IMR-90 (cell line): Measurements from ENCODE around the gene ROCK2. TPM values are rescaled to one million over a fixed set of nuclear protein-coding genes. Genes with fewer than 3 reads are reported as not detected.

Experiments used
- ATAC-seq: fragments of 200-7000 bp; cut with Tn5 transposase; 2 replicates; pipeline ENCODE4 v1.9.1; 2020; ENCODE audit warnings: low read depth, mild to moderate bottlenecking, moderate library complexity
- BruUV-seq: library from RNA; stranded (reverse); fragments of 400-500 nt; replicated peaks from 2 replicates; lab custom pipeline; 2021; lab: Mats Ljungman, UMichigan
- CTCF ChIA-PET: fragments of 300-600 bp; formaldehyde crosslinking; extraction: SDS; loops from one replicate; lab custom pipeline; 2021; ENCODE audit warnings: antibody characterized with exemption; lab: Yijun Ruan, JAX
- POLR2A ChIA-PET: fragments of 300-600 bp; sonication (Branson Sonifier 250); formaldehyde crosslinking; loops from one replicate; lab custom pipeline; 2022; ENCODE audit warnings: antibody characterized with exemption; ENCODE audit not compliant: unreplicated experiment; lab: Charles Lee
- DNase-seq: peaks from one replicate; pipeline ENCODE4 v3.0.0; 2013
- H2AFZ ChIP-seq: replicated peaks from 2 replicates; pipeline ENCODE3; 2013; ENCODE audit warnings: low read length, mild to moderate bottlenecking; ENCODE audit not compliant: poor library complexity
- H2AK5ac ChIP-seq: 2 replicates; pipeline ENCODE4 v1.6.1; 2013; ENCODE audit warnings: low read depth, low read length, inconsistent platforms
- H2AK9ac ChIP-seq: replicated peaks from 2 replicates; pipeline ENCODE3; 2013; ENCODE audit warnings: mild to moderate bottlenecking, low read depth, low read length, moderate library complexity; ENCODE audit not compliant: poor library complexity
- H2BK120ac ChIP-seq: 2 replicates; pipeline ENCODE4 v1.6.1; 2013; ENCODE audit warnings: low read depth, low read length, inconsistent platforms
- H2BK15ac ChIP-seq: 3 replicates; pipeline ENCODE4 v1.6.1; 2013; ENCODE audit warnings: low read depth, low read length, inconsistent platforms
- H2BK20ac ChIP-seq: 2 replicates; pipeline ENCODE4 v1.6.1; 2013; ENCODE audit warnings: low read depth, mild to moderate bottlenecking, inconsistent platforms, low read length, moderate library complexity
- H2BK5ac ChIP-seq: 2 replicates; pipeline ENCODE4 v1.6.1; 2013; ENCODE audit warnings: mild to moderate bottlenecking, low read depth, low read length, inconsistent platforms; ENCODE audit not compliant: poor library complexity, severe bottlenecking
- H3K14ac ChIP-seq: replicated peaks from 2 replicates; pipeline ENCODE4 v1.6.1; 2013; ENCODE audit warnings: low read depth, low read length, inconsistent platforms
- H3K18ac ChIP-seq: 2 replicates; pipeline ENCODE4 v1.6.1; 2013; ENCODE audit warnings: low read depth, low read length, control low read depth
- H3K23ac ChIP-seq: 2 replicates; pipeline ENCODE4 v1.6.1; 2013; ENCODE audit warnings: low read depth, low read length, inconsistent platforms
- H3K27ac ChIP-seq: 2 replicates; pipeline ENCODE4 v1.5.1; 2013; ENCODE audit warnings: mild to moderate bottlenecking, control low read depth, low read length; ENCODE audit not compliant: insufficient read depth
- H3K27me3 ChIP-seq: 2 replicates; pipeline ENCODE4 v1.6.1; 2013; ENCODE audit warnings: low read length; ENCODE audit not compliant: control insufficient read depth, insufficient read depth
- H3K36me3 ChIP-seq: 2 replicates; pipeline ENCODE4 v1.6.1; 2013; ENCODE audit warnings: low read length, mixed read lengths; ENCODE audit not compliant: control insufficient read depth, insufficient read depth
- H3K4ac ChIP-seq: 2 replicates; pipeline ENCODE4 v1.6.1; 2013; ENCODE audit warnings: low read depth, low read length, inconsistent platforms
- H3K4me1 ChIP-seq: 2 replicates; pipeline ENCODE4 v1.6.1; 2013; ENCODE audit warnings: low read length, mixed read lengths; ENCODE audit not compliant: control insufficient read depth, insufficient read depth
- H3K4me2 ChIP-seq: 2 replicates; pipeline ENCODE4 v1.6.1; 2013; ENCODE audit warnings: low read depth, mild to moderate bottlenecking, control low read depth, low read length, moderate library complexity
- H3K4me3 ChIP-seq: 2 replicates; pipeline ENCODE4 v1.5.1; 2013; ENCODE audit warnings: low read depth, mild to moderate bottlenecking, control low read depth, low read length, moderate library complexity; ENCODE audit not compliant: insufficient read depth
- H3K56ac ChIP-seq: 2 replicates; pipeline ENCODE4 v1.6.1; 2013; ENCODE audit warnings: low read length, inconsistent platforms; ENCODE audit not compliant: insufficient read depth; ENCODE audit errors: extremely low read depth
- H3K79me1 ChIP-seq, 2 experiments: 2 replicates each; pipeline ENCODE4 v1.6.1; 2013; ENCODE audit warnings: low read length in 2 of 2, inconsistent platforms in 1 of 2, low read depth in 1 of 2
- H3K9ac ChIP-seq: 2 replicates; pipeline ENCODE4 v1.6.1; 2013; ENCODE audit warnings: low read depth, low read length, control low read depth
- H3K9me1 ChIP-seq: 2 replicates; pipeline ENCODE4 v1.6.1; 2013; ENCODE audit warnings: low read length, inconsistent platforms; ENCODE audit not compliant: insufficient read depth
- H3K9me3 ChIP-seq: 2 replicates; pipeline ENCODE4 v1.6.1; 2013; ENCODE audit warnings: low read length; ENCODE audit not compliant: control insufficient read depth, insufficient read depth
- H4K20me1 ChIP-seq: 2 replicates; pipeline ENCODE4 v1.6.1; 2013; ENCODE audit warnings: low read length, inconsistent platforms; ENCODE audit not compliant: insufficient read depth
- H4K5ac ChIP-seq: 2 replicates; pipeline ENCODE4 v1.6.1; 2013; ENCODE audit warnings: mild to moderate bottlenecking, low read depth, low read length, control low read depth
- H4K8ac ChIP-seq, 2 experiments: 2 replicates each; pipeline ENCODE4 v1.6.1; 2013; ENCODE audit warnings: low read depth in 2 of 2, low read length in 2 of 2, control low read depth in 1 of 2, inconsistent platforms in 1 of 2
- H4K91ac ChIP-seq: 2 replicates; pipeline ENCODE4 v1.6.1; 2013; ENCODE audit warnings: low read depth, low read length, inconsistent platforms; ENCODE audit not compliant: insufficient read depth
- BHLHE40 ChIP-seq: fragments of 150-350 bp; IDR thresholded peaks from 2 replicates; pipeline ENCODE4 v1.6.1; 2016; ENCODE audit warnings: mild to moderate bottlenecking, low read depth, low read length
- CEBPB ChIP-seq: IDR thresholded peaks from 2 replicates; pipeline ENCODE4 v1.6.1; 2012; ENCODE audit warnings: low read depth, low read length, improper control_type of control experiment
- CHD1 ChIP-seq: IDR thresholded peaks from 2 replicates; pipeline ENCODE4 v1.6.1; 2012; ENCODE audit warnings: low read depth, low read length, improper control_type of control experiment
- CTCF ChIP-seq: conservative IDR thresholded peaks from 2 replicates; pipeline ENCODE4 v1.5.1; 2012; ENCODE audit warnings: mild to moderate bottlenecking, low read depth, low read length, improper control_type of control experiment
- FOS ChIP-seq: fragments of 150-350 bp; IDR thresholded peaks from 2 replicates; pipeline ENCODE4 v1.6.1; 2016; ENCODE audit warnings: low read depth, low read length
- MAFK ChIP-seq: IDR thresholded peaks from 2 replicates; pipeline ENCODE4 v1.6.1; 2012; ENCODE audit warnings: low read depth, low read length, improper control_type of control experiment
- MAZ ChIP-seq: IDR thresholded peaks from 2 replicates; pipeline ENCODE4 v1.6.1; 2012; ENCODE audit warnings: low read depth, mild to moderate bottlenecking, low read length, improper control_type of control experiment, moderate library complexity, borderline replicate concordance
- MXI1 ChIP-seq: IDR thresholded peaks from 2 replicates; pipeline ENCODE4 v1.6.1; 2012; ENCODE audit warnings: low read depth, mild to moderate bottlenecking, low read length, moderate library complexity, borderline replicate concordance
- RAD21 ChIP-seq: IDR thresholded peaks from 2 replicates; pipeline ENCODE4 v1.6.1; 2012; ENCODE audit warnings: low read length, improper control_type of control experiment
- RCOR1 ChIP-seq: IDR thresholded peaks from 2 replicates; pipeline ENCODE4 v1.6.1; 2012; ENCODE audit warnings: mild to moderate bottlenecking, low read length, improper control_type of control experiment; ENCODE audit not compliant: insufficient replicate concordance
- WGBS, 2 experiments: methylation state at CpG; one replicate each; pipeline versions ENCODE4 v1.1.5 to v1.1.7; 2013; ENCODE audit warnings: missing lambda C conversion rate in 2 of 2; ENCODE audit not compliant: insufficient read length in 1 of 2; ENCODE audit errors: extremely low coverage in 2 of 2; 5-methylcytosine and 5-hydroxymethylcytosine counted together
- dilution Hi-C: fragments of 300-500 bp; cut with HindIII; formaldehyde crosslinking; loops from one replicate; pipeline ENCODE4 v1.14.3; 2018; ENCODE audit warnings: low sequenced_read_pairs; ENCODE audit not compliant: unreplicated experiment
- in situ Hi-C: fragments of 300-500 bp; cut with MboI; formaldehyde crosslinking; loops from 3 replicates; pipeline ENCODE4 v1.14.3; 2019; ENCODE audit warnings: low sequenced_read_pairs, inconsistent platforms, mixed read lengths
- intact Hi-C: fragments of 100-400 bp; cut with micrococcal nuclease; formaldehyde crosslinking; loops from 2 replicates; pipeline ENCODE4 v1.10.0; 2022
- polyA plus RNA-seq, 3 experiments: library from polyadenylated mRNA; depleted of rRNA; stranded (reverse); fragments of >200 nt; gene quantifications; 2 replicates each; pipeline ENCODE4 v1.2.3, GENCODE V29; 2012; ENCODE audit warnings: low replicate concordance in 1 of 3
- total RNA-seq: library from RNA; depleted of rRNA; stranded (reverse); fragments of >200 nt; gene quantifications from 2 replicates; pipeline ENCODE4 v1.2.3, GENCODE V29; 2012
- TF ChIP-seq, protein P1 (sequence below): fragments of 150-350 bp; IDR thresholded peaks from 2 replicates; pipeline ENCODE4 v1.6.1; 2016; ENCODE audit warnings: low read depth, mild to moderate bottlenecking, low read length, moderate library complexity, borderline replicate concordance
- TF ChIP-seq, protein P2 (sequence below): fragments of 150-350 bp; IDR thresholded peaks from 2 replicates; pipeline ENCODE4 v1.6.1; 2017; ENCODE audit warnings: mild to moderate bottlenecking, antibody characterized with exemption, low read length, low read depth

ROCK2 gene
- total and polyA plus RNA-seq, 2 of the 4 experiments (the other 2 are of a cell fraction): 9.0 to 28.3 TPM

- WGBS, 2 experiments: no CpG with 5 or more reads among the region's 7 CpGs
- in situ Hi-C loops (no loop called here), intact Hi-C loops (no loop called here), dilution Hi-C loops (no loop called here)
- Histone ChIP-seq H4K5ac (no peak overlapping the region), H3K23ac (no peak overlapping the region), H3K27ac (no peak overlapping the region), H2BK20ac (no peak overlapping the region), H2AK5ac (no peak overlapping the region), H3K14ac (no peak overlapping the region), H3K56ac (no peak overlapping the region), H3K4me3 (no peak overlapping the region), H4K8ac (no peak overlapping the region), H3K9ac (no peak overlapping the region), H2BK5ac (no peak overlapping the region), H3K36me3 (peaks cover 18% of the 10 kb centered on the region), H2BK120ac (no peak overlapping the region), H2AFZ (no peak overlapping the region), H2BK15ac (no peak overlapping the region), H4K91ac (no peak overlapping the region), H3K9me3 (no peaks in the 10 kb centered on the region), H3K27me3 (no peaks in the 10 kb centered on the region), H3K4me1 (peaks cover 2% of the 10 kb centered on the region; the same call in 1 of the 2 replicates), H4K20me1 (no peaks in the 10 kb centered on the region; the same call in 1 of the 2 replicates), H3K4me2 (no peak overlapping the region), H3K4ac (no peak overlapping the region), H3K9me1 (no peaks in the 10 kb centered on the region), H2AK9ac (no peak overlapping the region), H3K79me1 (peaks cover 5 to 11% of the 10 kb centered on the region in 2 experiments; a peak in 3 of 4 replicates), H3K18ac (no peak overlapping the region)
- no TSS peak for BruUV-seq
- ChIA-PET CTCF (interaction anchor here (1.0 kb wide), 1 partner anchor 17 kb away, joined by 3 read pairs; no protein-coding TSS in a partner anchor), POLR2A (no interaction called here)
- ATAC-seq (peak; percentile 77), DNase-seq (peak; percentile 77)
- TF ChIP-seq MAFK (no peak), CHD1 (no peak), MAZ (no peak), FOS (peak; percentile 49; the same call in 1 of the 2 replicates), CTCF (no peak), RAD21 (no peak), RCOR1 (no peak), BHLHE40 (peak; percentile 40; the same call in 1 of the 2 replicates), CEBPB (peak; percentile 23; the same call in 1 of the 2 replicates), MXI1 (no peak)
- TF ChIP-seq, protein P1, sequence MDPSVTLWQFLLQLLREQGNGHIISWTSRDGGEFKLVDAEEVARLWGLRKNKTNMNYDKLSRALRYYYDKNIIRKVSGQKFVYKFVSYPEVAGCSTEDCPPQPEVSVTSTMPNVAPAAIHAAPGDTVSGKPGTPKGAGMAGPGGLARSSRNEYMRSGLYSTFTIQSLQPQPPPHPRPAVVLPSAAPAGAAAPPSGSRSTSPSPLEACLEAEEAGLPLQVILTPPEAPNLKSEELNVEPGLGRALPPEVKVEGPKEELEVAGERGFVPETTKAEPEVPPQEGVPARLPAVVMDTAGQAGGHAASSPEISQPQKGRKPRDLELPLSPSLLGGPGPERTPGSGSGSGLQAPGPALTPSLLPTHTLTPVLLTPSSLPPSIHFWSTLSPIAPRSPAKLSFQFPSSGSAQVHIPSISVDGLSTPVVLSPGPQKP: no peak
- TF ChIP-seq, protein P2, sequence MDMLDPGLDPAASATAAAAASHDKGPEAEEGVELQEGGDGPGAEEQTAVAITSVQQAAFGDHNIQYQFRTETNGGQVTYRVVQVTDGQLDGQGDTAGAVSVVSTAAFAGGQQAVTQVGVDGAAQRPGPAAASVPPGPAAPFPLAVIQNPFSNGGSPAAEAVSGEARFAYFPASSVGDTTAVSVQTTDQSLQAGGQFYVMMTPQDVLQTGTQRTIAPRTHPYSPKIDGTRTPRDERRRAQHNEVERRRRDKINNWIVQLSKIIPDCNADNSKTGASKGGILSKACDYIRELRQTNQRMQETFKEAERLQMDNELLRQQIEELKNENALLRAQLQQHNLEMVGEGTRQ: no peak
These were observed 157.3 kb downstream of the ROCK2 start for GRCh38 chr2:11187083-11187619.
